ENCODE results near the gene FXYD4.
"Not testable (repeated sequence)": the region's sequence is repeated elsewhere in the genome, so short reads cannot be mapped to it uniquely, and the experiment has no call there.

The FXYD4 gene

DNA sequence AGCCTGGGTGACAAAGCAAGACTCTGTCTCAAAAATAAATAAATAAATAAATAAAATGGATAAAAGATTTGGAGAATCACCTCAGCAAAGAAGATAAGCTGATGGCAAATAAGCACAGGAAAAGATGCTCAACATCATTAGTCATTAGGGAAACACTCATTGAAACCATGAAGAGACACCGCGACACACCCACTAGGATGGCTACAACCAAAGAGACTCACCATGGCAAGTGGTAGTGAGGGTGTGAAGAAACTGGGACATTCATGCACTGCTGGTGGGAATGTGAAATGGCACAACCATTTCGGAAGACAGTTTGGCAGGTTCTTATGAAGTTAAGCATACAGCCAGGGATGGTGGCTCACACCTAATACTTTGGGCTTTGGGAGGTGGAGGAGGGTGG, 37.8 kb upstream of the FXYD4 start:
- Histone ChIP-seq H3K27me3 (ENCODE audit: insufficient read depth, poor library complexity, severe bottlenecking) (no peaks in the 10 kb centered on the region), H3K27ac (replicated peaks) (no peak overlapping the region), H3K4me3 (replicated peaks; ENCODE audit: insufficient read depth, low read length) (no peak overlapping the region)
- TF ChIP-seq POLR2AphosphoS5 (IDR thresholded peaks at IDR 0.05; ENCODE audit: low read depth) (no peak), SPI1 (IDR thresholded peaks at IDR 0.05; ENCODE audit: borderline replicate concordance, low read depth) (no peak), GABPA (IDR thresholded peaks at IDR 0.05; ENCODE audit: low read depth) (no peak)
- TF ChIP-seq, protein P1, sequence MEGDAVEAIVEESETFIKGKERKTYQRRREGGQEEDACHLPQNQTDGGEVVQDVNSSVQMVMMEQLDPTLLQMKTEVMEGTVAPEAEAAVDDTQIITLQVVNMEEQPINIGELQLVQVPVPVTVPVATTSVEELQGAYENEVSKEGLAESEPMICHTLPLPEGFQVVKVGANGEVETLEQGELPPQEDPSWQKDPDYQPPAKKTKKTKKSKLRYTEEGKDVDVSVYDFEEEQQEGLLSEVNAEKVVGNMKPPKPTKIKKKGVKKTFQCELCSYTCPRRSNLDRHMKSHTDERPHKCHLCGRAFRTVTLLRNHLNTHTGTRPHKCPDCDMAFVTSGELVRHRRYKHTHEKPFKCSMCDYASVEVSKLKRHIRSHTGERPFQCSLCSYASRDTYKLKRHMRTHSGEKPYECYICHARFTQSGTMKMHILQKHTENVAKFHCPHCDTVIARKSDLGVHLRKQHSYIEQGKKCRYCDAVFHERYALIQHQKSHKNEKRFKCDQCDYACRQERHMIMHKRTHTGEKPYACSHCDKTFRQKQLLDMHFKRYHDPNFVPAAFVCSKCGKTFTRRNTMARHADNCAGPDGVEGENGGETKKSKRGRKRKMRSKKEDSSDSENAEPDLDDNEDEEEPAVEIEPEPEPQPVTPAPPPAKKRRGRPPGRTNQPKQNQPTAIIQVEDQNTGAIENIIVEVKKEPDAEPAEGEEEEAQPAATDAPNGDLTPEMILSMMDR (IDR thresholded peaks at IDR 0.05; ENCODE audit: insufficient read depth, low read length), result no peak
- TF ChIP-seq, protein P2, sequence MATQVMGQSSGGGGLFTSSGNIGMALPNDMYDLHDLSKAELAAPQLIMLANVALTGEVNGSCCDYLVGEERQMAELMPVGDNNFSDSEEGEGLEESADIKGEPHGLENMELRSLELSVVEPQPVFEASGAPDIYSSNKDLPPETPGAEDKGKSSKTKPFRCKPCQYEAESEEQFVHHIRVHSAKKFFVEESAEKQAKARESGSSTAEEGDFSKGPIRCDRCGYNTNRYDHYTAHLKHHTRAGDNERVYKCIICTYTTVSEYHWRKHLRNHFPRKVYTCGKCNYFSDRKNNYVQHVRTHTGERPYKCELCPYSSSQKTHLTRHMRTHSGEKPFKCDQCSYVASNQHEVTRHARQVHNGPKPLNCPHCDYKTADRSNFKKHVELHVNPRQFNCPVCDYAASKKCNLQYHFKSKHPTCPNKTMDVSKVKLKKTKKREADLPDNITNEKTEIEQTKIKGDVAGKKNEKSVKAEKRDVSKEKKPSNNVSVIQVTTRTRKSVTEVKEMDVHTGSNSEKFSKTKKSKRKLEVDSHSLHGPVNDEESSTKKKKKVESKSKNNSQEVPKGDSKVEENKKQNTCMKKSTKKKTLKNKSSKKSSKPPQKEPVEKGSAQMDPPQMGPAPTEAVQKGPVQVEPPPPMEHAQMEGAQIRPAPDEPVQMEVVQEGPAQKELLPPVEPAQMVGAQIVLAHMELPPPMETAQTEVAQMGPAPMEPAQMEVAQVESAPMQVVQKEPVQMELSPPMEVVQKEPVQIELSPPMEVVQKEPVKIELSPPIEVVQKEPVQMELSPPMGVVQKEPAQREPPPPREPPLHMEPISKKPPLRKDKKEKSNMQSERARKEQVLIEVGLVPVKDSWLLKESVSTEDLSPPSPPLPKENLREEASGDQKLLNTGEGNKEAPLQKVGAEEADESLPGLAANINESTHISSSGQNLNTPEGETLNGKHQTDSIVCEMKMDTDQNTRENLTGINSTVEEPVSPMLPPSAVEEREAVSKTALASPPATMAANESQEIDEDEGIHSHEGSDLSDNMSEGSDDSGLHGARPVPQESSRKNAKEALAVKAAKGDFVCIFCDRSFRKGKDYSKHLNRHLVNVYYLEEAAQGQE (IDR thresholded peaks at IDR 0.05; ENCODE audit: insufficient replicate concordance, low read depth), result no peak
- DNase-seq (ENCODE audit: low read depth in 1 of 2, low spot score in 1 of 2), result no peak

DNA sequence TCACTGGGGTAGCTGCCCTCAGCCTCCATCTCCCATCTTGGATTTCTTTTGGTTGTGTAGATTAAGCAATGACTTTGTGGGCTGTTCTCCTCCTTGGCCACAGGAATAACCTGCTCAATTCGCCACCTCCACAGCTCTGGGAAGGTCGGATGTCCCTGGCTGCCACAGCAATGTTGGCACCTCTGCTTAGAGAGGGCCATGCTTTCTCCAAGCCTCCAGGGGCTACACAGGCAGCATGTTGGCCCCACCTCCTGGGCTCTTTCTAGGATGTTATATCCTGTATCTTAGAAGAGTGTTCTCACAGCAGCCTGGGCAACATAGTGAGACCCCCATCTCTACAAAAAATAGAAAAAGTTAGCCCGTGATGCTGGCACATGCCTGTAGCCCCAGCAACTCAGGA, 35.4 kb upstream of the FXYD4 start:
- Histone ChIP-seq H3K4me3 (replicated peaks; ENCODE audit: insufficient read depth, low read length) (no peak overlapping the region), H3K27ac (replicated peaks) (no peak overlapping the region), H3K27me3 (ENCODE audit: insufficient read depth, poor library complexity, severe bottlenecking) (no peaks in the 10 kb centered on the region)
- DNase-seq (ENCODE audit: low read depth in 1 of 2, low spot score in 1 of 2), result no peak
- TF ChIP-seq SPI1 (IDR thresholded peaks at IDR 0.05; ENCODE audit: borderline replicate concordance, low read depth) (no peak), POLR2AphosphoS5 (IDR thresholded peaks at IDR 0.05; ENCODE audit: low read depth) (no peak), GABPA (IDR thresholded peaks at IDR 0.05; ENCODE audit: low read depth) (no peak)
- TF ChIP-seq, protein P1 (IDR thresholded peaks at IDR 0.05; ENCODE audit: insufficient read depth, low read length), result no peak
- TF ChIP-seq, protein P2 (IDR thresholded peaks at IDR 0.05; ENCODE audit: insufficient replicate concordance, low read depth), result no peak

DNA sequence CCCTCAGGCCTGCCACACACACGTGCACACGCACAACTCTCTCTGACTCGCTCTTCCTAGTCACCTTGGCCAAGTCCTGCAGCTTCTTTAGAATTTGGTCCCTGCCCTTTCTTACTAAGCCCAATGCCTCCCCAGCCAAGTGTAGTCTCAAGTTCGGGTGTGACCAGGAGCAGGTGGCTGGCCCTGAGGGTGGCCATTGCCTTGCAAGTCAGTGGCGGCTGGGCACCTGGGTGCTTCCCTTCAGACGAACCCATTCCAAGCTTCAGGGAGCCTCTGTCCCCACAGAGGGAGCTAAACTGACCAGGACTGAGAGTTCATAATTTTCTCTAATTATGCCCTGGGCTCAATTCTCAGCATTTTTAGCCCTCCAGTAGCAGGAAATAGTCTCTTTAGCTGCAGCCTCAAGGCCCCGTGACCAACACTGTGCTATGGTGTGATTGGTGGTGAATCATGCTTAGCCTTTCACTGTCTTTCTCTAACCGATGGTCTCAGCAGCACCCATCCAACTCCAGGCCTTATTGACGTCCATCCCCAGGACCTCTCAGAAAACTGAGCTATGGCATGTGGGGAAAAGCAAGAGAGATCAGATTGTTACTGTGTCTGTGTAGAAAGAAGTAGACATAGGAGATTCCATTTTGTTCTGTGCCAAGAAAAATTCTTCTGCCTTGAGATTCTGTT, 34.7 kb upstream of the FXYD4 start:
- TF ChIP-seq, protein P1 (IDR thresholded peaks at IDR 0.05; ENCODE audit: insufficient read depth, low read length), result no peak
- TF ChIP-seq, protein P2 (IDR thresholded peaks at IDR 0.05; ENCODE audit: insufficient replicate concordance, low read depth), result no peak
- TF ChIP-seq POLR2AphosphoS5 (IDR thresholded peaks at IDR 0.05; ENCODE audit: low read depth), result no peak
- TF ChIP-seq GABPA (IDR thresholded peaks at IDR 0.05; ENCODE audit: low read depth), result no peak
- no peak for TF ChIP-seq SPI1 (IDR thresholded peaks at IDR 0.05; ENCODE audit: borderline replicate concordance, low read depth)
- no peak overlapping the region for H3K27ac ChIP-seq (replicated peaks)
- no peak overlapping the region for H3K4me3 ChIP-seq (replicated peaks; ENCODE audit: insufficient read depth, low read length)
- no peak for DNase-seq (ENCODE audit: low read depth in 1 of 2, low spot score in 1 of 2)
- no peaks in the 10 kb centered on the region for H3K27me3 ChIP-seq (ENCODE audit: insufficient read depth, poor library complexity, severe bottlenecking)

DNA sequence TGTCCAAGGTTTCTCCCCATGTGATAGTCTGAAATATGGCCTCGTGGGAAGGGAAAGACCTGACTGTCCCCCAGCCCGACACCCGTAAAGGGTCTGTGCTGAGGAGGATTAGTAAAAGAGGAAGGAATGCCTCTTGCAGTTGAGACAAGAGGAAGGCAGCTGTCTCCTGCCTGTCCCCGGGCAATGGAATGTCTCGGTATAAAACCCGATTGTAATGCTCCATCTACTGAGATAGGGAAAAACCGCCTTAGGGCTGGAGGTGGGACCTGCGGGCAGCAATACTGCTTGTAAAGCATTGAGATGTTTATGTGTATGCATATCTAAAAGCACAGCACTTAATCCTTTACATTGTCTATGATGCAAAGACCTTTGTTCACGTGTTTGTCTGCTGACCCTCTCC, 33.9 kb upstream of the FXYD4 start:
- not testable (repeated sequence) for H3K4me3 ChIP-seq (replicated peaks; ENCODE audit: insufficient read depth, low read length); H3K27me3 ChIP-seq (ENCODE audit: insufficient read depth, poor library complexity, severe bottlenecking); H3K27ac ChIP-seq (replicated peaks)
- DNase-seq (ENCODE audit: low read depth in 1 of 2, low spot score in 1 of 2), result peak in 1 of 2 experiments; percentile 12
